ENCODE results near the gene STIM1.
"Not testable (repeated sequence)": the region's sequence is repeated elsewhere in the genome, so short reads cannot be mapped to it uniquely, and the experiment has no call there.

The STIM1 gene

DNA sequence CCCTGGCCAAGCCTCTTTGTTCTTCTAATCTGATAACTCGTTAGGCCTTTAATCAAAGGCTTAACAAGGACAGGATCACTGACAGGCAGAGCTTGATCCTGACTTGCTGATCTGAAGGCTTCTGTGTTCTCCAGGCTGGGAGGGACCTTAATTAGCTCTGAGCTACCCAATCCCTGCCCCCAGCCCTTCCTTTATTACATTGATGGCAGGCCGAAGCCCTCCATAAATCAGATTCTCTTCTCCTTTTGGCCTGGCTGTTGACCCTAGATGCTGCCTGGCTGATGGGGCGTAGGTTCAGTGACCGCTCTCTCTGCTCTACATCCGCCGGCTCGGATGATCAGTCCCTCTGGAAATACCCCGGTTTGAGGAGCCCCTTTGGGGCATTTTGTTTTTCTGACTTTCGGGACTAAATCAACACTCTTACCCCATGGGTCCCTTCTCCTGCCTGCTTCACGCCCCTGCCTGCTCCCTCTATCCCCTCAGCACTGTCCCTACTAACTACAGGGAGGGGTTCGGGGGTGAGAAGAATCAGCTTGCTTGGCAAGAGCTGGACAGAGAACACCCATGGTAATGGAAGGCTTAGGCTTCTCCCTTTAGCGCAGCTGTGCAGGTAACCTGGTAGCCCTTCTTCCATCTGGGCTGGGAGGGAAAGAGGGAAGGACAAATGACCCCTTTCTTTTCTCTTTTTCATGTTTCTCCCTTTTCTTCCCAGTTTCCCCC lies 229.1 kb downstream of the STIM1 start:
- no peak for DNase-seq

- DNase-seq, result no peak
These were observed 230.1 kb downstream of the STIM1 start for GRCh38 chr11:4085575-4085974.

DNA sequence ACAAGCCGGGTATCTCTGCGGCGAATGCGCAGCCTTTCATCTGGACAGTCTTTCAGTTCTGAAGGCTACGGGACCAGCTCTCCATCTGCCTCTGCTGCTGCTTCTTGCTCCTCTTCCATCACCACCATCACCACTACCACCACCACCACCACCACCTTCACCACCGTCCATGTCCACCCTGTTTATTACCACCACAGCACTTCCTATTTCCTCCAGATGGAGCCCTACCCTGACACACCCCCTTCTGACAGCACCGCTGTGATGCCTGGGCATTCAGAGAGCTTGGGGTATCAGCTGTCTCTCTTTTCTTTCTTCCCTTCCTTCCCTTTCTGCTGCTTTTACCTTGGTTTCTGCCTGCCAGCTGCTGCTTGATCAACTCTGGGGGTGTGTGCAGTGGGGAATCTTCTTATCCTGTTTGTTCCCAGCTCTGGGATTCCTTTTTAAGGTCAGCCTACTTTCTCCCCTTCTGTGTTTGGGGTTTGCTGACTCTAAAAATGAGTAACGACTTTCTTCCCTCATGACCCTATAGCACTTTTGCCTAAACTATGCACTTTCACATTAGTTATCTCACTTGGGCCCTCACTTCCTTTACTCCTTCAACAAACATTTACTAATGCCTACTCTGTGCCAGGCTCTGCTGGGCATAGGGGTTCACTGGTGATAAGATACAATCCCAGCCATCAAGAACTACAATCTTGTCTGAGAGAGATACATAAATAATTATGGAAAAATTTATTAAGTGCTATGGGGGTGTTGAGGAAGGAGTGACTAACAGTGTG lies 231.3 kb downstream of the STIM1 start:
- DNase-seq, result no peak

DNA sequence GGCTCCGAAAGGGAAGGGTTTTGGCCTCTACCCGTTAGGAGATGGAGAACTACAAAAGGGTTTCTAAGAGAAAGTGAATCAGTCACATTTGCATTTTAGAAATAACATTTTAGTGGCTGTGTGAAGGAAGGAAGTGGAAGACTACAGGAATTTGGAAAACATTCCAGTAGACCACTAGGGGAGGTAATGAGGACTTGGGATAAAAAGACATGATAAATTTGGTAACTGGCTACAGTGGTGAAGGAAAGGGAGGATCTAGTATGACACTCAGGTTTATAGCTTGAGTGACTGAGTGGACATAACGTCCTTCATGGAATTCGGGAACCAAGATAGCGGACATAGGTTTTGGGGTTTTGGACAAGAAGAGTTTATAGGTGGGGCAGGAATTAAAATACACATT lies 232.1 kb downstream of the STIM1 start:
- no peak for DNase-seq

- no peak for DNase-seq
These were observed 234.8 kb downstream of the STIM1 start for GRCh38 chr11:4090258-4090657.

- DNase-seq, result no peak
These were observed 236.6 kb downstream of the STIM1 start for GRCh38 chr11:4092026-4092425.

- no peak for DNase-seq
These were observed 238.3 kb downstream of the STIM1 start for GRCh38 chr11:4093519-4094347.

- peak; percentile 92 for DNase-seq
These were observed 239.2 kb downstream of the STIM1 start, which contains the start of gene RRM1 for GRCh38 chr11:4094348-4095291. Gene RRM1, plus strand, starts transcription at chr11:4094799. Its CDS starts 214 bp downstream, at chr11:4095013.

GRCh38 chr11:4095509-4096230 lies 240.2 kb downstream of the STIM1 start:
- DNase-seq, result no peak

GRCh38 chr11:4098026-4098621 lies 242.7 kb downstream of the STIM1 start:
- no peak for DNase-seq

- no peak for DNase-seq
These were observed 247.2 kb downstream of the STIM1 start for GRCh38 chr11:4102711-4103110.

GRCh38 chr11:4103269-4103668 lies 247.8 kb downstream of the STIM1 start:
- no peak for DNase-seq

DNA sequence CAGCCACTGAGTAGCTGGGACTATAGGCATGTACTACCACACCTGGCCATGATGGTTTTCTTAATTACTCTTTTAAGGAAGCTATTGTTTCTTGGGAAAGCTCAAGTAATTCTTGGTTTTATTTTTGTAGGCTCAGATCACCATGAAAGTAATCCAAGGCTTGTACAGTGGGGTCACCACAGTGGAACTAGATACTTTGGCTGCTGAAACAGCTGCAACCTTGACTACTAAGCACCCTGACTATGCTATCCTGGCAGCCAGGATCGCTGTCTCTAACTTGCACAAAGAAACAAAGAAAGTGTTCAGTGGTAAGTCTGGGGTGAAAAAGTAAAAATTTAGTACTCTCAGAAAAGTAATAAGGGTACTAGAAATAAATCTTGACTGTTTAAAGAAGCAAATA lies 250.5 kb downstream of the STIM1 start:
- no peak for DNase-seq

DNA sequence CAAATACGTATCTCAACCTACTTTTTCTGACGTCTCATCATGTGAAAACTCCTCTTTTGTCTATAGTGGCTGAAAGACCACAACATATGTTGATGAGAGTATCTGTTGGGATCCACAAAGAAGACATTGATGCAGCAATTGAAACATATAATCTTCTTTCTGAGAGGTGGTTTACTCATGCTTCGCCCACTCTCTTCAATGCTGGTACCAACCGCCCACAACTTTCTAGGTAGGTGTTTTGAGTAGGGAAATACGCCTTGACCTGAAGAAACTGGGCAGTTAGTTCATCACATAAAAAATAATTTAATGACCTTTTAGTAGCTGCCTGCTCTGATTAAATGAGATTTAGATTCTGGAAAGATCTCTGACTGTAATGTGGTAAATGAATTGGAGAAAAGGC lies 256.4 kb downstream of the STIM1 start:
- DNase-seq, result no peak

DNA sequence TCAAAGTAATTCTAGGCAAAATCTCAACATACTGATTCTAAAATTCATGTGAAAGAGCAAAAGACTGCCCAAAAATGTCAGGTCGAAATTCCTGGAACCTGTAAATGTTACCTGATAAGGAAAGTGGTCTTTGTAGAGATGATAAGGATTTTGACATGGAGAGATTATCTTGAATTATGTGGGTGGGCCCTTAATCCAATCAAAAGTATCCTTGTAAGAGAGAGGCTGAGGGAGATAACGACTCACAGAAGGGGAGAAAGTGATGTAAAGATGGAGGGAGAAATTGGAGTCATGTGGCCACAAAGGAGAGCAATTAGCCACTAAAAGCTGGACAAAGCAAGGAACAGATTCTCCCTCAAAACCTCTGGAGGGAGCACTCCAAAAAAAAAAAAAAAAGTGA lies 259.7 kb downstream of the STIM1 start:
- DNase-seq, result no peak

DNA sequence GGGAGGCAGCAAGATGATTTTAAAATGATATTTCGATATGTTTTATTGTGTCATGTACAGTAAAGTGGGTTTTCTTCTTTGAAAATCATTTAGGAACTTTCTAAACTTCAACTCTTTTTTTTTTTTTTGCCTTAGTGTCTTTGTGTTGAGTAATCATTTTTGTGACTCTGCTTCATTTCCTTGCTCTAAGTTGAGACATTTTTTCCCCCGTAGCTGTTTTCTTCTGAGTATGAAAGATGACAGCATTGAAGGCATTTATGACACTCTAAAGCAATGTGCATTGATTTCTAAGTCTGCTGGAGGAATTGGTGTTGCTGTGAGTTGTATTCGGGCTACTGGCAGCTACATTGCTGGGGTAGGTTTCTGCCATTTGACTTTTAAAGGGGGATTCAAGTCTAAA lies 262.6 kb downstream of the STIM1 start:
- no peak for DNase-seq

DNA sequence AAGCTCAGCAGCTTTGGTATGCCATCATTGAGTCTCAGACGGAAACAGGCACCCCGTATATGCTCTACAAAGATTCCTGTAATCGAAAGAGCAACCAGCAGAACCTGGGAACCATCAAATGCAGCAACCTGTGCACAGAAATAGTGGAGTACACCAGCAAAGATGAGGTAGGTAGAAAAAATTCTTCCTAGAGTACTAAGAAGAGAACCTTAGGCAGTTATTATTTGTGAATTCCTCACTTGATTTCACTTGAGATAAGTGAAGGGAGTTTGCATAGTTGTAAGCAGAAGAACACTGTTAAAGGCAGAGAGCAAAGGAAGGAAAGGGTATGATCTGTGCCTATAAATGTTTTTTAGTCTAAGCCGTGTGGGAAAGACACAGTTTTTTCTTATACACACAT lies 267.8 kb downstream of the STIM1 start:
- DNase-seq, result no peak

DNA sequence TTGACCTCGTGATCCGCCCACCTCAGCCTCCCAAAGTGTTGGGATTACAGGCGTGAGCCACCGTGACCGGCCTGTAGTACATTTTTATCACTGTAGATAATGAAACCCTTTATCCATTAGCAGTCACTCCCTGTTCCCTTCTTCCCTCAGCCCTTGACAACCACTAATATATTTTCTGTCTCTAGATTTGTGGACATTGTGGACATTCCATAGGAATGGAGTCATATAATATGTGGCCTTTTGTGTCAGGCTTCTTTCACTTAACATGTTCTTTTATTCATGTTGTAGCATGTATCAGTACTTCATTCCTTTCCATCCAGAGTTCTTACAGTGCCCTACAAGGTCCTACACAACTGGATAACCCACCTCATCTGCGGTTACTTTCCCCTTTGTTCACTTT lies 269.7 kb downstream of the STIM1 start:
- no peak for DNase-seq

DNA sequence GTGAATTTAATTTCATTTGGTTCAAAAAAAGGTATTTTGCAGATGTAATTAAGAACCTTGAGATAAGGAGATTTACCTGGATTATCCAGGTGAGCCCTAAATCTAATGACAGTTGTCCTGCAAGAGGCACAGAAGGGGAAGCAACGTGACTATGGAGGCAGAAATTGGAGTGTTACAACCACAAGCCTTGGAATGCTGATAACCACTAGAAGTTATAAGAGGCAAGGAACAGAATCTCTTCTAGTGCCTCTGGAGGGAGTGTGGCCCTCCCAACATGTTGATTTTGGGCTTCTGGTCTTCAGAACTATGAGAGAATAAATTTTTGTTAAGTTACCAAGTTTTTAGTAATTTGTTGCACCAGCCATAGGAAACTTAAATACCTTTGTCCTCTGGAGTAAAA lies 271.9 kb downstream of the STIM1 start:
- no peak for DNase-seq

GRCh38 chr11:4130219-4130618 lies 274.8 kb downstream of the STIM1 start:
- DNase-seq, result not testable (repeated sequence)

DNA sequence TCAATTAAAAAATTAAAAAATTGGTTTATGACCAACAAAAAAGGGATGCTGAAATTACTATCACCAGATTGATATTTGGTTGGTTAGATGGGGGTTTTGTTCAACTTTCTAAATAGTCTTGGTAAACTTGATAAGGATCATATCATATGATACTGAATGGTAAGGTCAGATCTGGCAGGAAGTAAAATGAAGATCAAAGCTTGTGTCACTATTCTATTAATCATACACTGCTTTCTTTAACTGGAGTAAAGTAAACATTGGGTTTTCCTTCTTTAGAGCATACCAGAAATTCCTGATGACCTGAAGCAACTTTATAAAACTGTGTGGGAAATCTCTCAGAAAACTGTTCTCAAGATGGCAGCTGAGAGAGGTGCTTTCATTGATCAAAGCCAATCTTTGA lies 279.3 kb downstream of the STIM1 start:
- no peak for DNase-seq
